ENCODE results near the gene NAALADL2.

Gene NAALADL2

GRCh38 chr3:174958671-174959328, 99.7 kb downstream of the NAALADL2 start:
- H2AFZ ChIP-seq (ENCODE audit: low read depth, low read length), result no peak overlapping the region
- H3K4me2 ChIP-seq (ENCODE audit: insufficient read depth, low read length), result no peak overlapping the region

GRCh38 chr3:174959556-174960065, 100.5 kb downstream of the NAALADL2 start:
- H3K4me1 ChIP-seq (ENCODE audit: insufficient read depth, low read length), result no peaks in the 10 kb centered on the region
- no peak for DNase-seq
- no peaks in the 10 kb centered on the region for H3K9me3 ChIP-seq (ENCODE audit: insufficient read depth, low read length, severe bottlenecking)

More at GRCh38 chr3:174958671-174959328, 99.7 kb downstream of the NAALADL2 start:
- no peaks in the 10 kb centered on the region for H3K36me3 ChIP-seq (ENCODE audit: insufficient read depth, low read length)
- TF ChIP-seq CTCF (IDR thresholded peaks at IDR 0.05; ENCODE audit: borderline replicate concordance, extremely low read depth, low read length, poor library complexity, severe bottlenecking) (no peak), EZH2 (IDR thresholded peaks at IDR 0.05; ENCODE audit: borderline replicate concordance, low read depth, low read length, severe bottlenecking) (no peak)
- H3K79me2 ChIP-seq (ENCODE audit: insufficient read depth, low read length), result no peaks in the 10 kb centered on the region
- H3K27ac ChIP-seq (ENCODE audit: low read length), result no peak overlapping the region
- DNase-seq, result no peak
- H3K9ac ChIP-seq (ENCODE audit: low read depth, low read length), result no peak overlapping the region
- no peak overlapping the region for H3K4me3 ChIP-seq (ENCODE audit: low read depth in 1 of 2, low read length in 2 of 2)
- H3K27me3 ChIP-seq (ENCODE audit: insufficient read depth, low read length, poor library complexity), result no peaks in the 10 kb centered on the region
- H4K20me1 ChIP-seq (ENCODE audit: insufficient read depth, low read length), result no peaks in the 10 kb centered on the region
- ATAC-seq (ENCODE audit: insufficient read depth, low read depth), result no peak
- no peaks in the 10 kb centered on the region for H3K9me3 ChIP-seq (ENCODE audit: insufficient read depth, low read length, severe bottlenecking)
- H3K4me1 ChIP-seq (ENCODE audit: insufficient read depth, low read length), result no peaks in the 10 kb centered on the region

GRCh38 chr3:174960898-174961297, 101.8 kb downstream of the NAALADL2 start:
- Histone ChIP-seq H4K20me1 (ENCODE audit: insufficient read depth, low read length) (no peaks in the 10 kb centered on the region), H3K9me3 (ENCODE audit: insufficient read depth, low read length, severe bottlenecking) (no peaks in the 10 kb centered on the region), H3K36me3 (ENCODE audit: insufficient read depth, low read length) (no peaks in the 10 kb centered on the region), H3K9ac (ENCODE audit: low read depth, low read length) (no peak overlapping the region), H3K4me1 (ENCODE audit: insufficient read depth, low read length) (no peaks in the 10 kb centered on the region), H3K27me3 (ENCODE audit: insufficient read depth, low read length, poor library complexity) (no peaks in the 10 kb centered on the region), H3K4me3 (ENCODE audit: low read depth in 1 of 2, low read length in 2 of 2) (no peak overlapping the region), H3K79me2 (ENCODE audit: insufficient read depth, low read length) (no peaks in the 10 kb centered on the region), H3K4me2 (ENCODE audit: insufficient read depth, low read length) (no peak overlapping the region), H3K27ac (ENCODE audit: low read length) (no peak overlapping the region), H2AFZ (ENCODE audit: low read depth, low read length) (no peak overlapping the region)
- no peak for TF ChIP-seq CTCF (IDR thresholded peaks at IDR 0.05; ENCODE audit: borderline replicate concordance, extremely low read depth, low read length, poor library complexity, severe bottlenecking)
- TF ChIP-seq EZH2 (IDR thresholded peaks at IDR 0.05; ENCODE audit: borderline replicate concordance, low read depth, low read length, severe bottlenecking), result no peak
- ATAC-seq (ENCODE audit: insufficient read depth, low read depth) (no peak), DNase-seq (no peak)

More at GRCh38 chr3:174959556-174960065, 100.5 kb downstream of the NAALADL2 start:
- no peak overlapping the region for H3K27ac ChIP-seq (ENCODE audit: low read length)
- H3K4me3 ChIP-seq (ENCODE audit: low read depth in 1 of 2, low read length in 2 of 2), result no peak overlapping the region
- H3K79me2 ChIP-seq (ENCODE audit: insufficient read depth, low read length), result no peaks in the 10 kb centered on the region
- H3K4me2 ChIP-seq (ENCODE audit: insufficient read depth, low read length), result no peak overlapping the region
- H3K9ac ChIP-seq (ENCODE audit: low read depth, low read length), result no peak overlapping the region
- H3K27me3 ChIP-seq (ENCODE audit: insufficient read depth, low read length, poor library complexity), result no peaks in the 10 kb centered on the region
- no peak overlapping the region for H2AFZ ChIP-seq (ENCODE audit: low read depth, low read length)
- H3K36me3 ChIP-seq (ENCODE audit: insufficient read depth, low read length), result no peaks in the 10 kb centered on the region
- no peaks in the 10 kb centered on the region for H4K20me1 ChIP-seq (ENCODE audit: insufficient read depth, low read length)
- TF ChIP-seq EZH2 (IDR thresholded peaks at IDR 0.05; ENCODE audit: borderline replicate concordance, low read depth, low read length, severe bottlenecking) (no peak), CTCF (IDR thresholded peaks at IDR 0.05; ENCODE audit: borderline replicate concordance, extremely low read depth, low read length, poor library complexity, severe bottlenecking) (no peak)
- no peak for ATAC-seq (ENCODE audit: insufficient read depth, low read depth)

All from DND-41 (cell line).